DND-41 (cell line): ENCODE results near the gene AP1B1.

Source experiments
- ATAC-seq: fragments of 200-7000 bp; cut with Tn5 transposase; 3 replicates; pipeline ENCODE4 v1.9.1; 2021; ENCODE audit warnings: low read depth; ENCODE audit not compliant: insufficient read depth
- DNase-seq: peaks from one replicate; pipeline ENCODE4 v3.0.0-alpha.2; 2020
- H2AFZ ChIP-seq: 2 replicates; pipeline ENCODE4 v1.6.0; 2012; ENCODE audit warnings: low read depth, low read length
- H3K27ac ChIP-seq: 2 replicates; pipeline ENCODE4 v1.5.1; 2012; ENCODE audit warnings: low read length, inconsistent platforms
- H3K27me3 ChIP-seq: fragments of 200-600 bp; sonication (generic); 2 replicates; pipeline ENCODE4 v1.6.0; 2012; ENCODE audit warnings: low read length, mild to moderate bottlenecking, inconsistent platforms; ENCODE audit not compliant: insufficient read depth, poor library complexity
- H3K36me3 ChIP-seq: 2 replicates; pipeline ENCODE4 v1.5.1; 2012; ENCODE audit warnings: low read length, inconsistent platforms; ENCODE audit not compliant: insufficient read depth
- H3K4me1 ChIP-seq: 2 replicates; pipeline ENCODE4 v1.5.1; 2012; ENCODE audit warnings: mild to moderate bottlenecking, low read length; ENCODE audit not compliant: insufficient read depth
- H3K4me2 ChIP-seq: 2 replicates; pipeline ENCODE4 v1.6.0; 2012; ENCODE audit warnings: mild to moderate bottlenecking, moderate library complexity, low read length, inconsistent platforms; ENCODE audit not compliant: insufficient read depth
- H3K4me3 ChIP-seq, 2 experiments: fragments of 200-600 bp in 1 of 2; shearing (Covaris generic) in 1 of 2; 2 replicates each; pipeline ENCODE4 v1.5.1; 2012 to 2016; ENCODE audit warnings: inconsistent platforms in 2 of 2, low read length in 2 of 2, mild to moderate bottlenecking in 2 of 2, low read depth in 1 of 2, moderate library complexity in 1 of 2
- H3K79me2 ChIP-seq: 2 replicates; pipeline ENCODE4 v1.6.0; 2012; ENCODE audit warnings: low read length, inconsistent platforms; ENCODE audit not compliant: insufficient read depth
- H3K9ac ChIP-seq: 2 replicates; pipeline ENCODE4 v1.6.0; 2012; ENCODE audit warnings: low read depth, mild to moderate bottlenecking, inconsistent platforms, low read length, moderate library complexity
- H3K9me3 ChIP-seq: 2 replicates; pipeline ENCODE4 v1.5.1; 2012; ENCODE audit warnings: low read length, moderate library complexity, mild to moderate bottlenecking, inconsistent platforms; ENCODE audit not compliant: insufficient read depth, severe bottlenecking
- H4K20me1 ChIP-seq: 2 replicates; pipeline ENCODE4 v1.6.0; 2012; ENCODE audit warnings: low read length; ENCODE audit not compliant: insufficient read depth
- CTCF ChIP-seq: IDR thresholded peaks from 2 replicates; pipeline ENCODE4 v1.5.1; 2012; ENCODE audit warnings: borderline replicate concordance, low read length, moderate library complexity, mild to moderate bottlenecking; ENCODE audit not compliant: poor library complexity, severe bottlenecking; ENCODE audit errors: extremely low read depth
- EZH2 ChIP-seq: IDR thresholded peaks from 3 replicates; pipeline ENCODE4 v1.6.1; 2012; ENCODE audit warnings: borderline replicate concordance, low read depth, mild to moderate bottlenecking, moderate library complexity, low read length, inconsistent platforms; ENCODE audit not compliant: severe bottlenecking

AP1B1 gene

GRCh38 chr22:29328566-29329500, 59.5 kb downstream of the AP1B1 start:
- no peaks in the 10 kb centered on the region for H3K9me3 ChIP-seq
- TF ChIP-seq CTCF (no peak), EZH2 (no peak)
- no peaks in the 10 kb centered on the region for H3K4me1 ChIP-seq
- no peak overlapping the region for H2AFZ ChIP-seq
- 0 out of 2 replicates have a peak, but pooled peaks cover 6% of the 10 kb centered on the region for H4K20me1 ChIP-seq
- ATAC-seq (no peak), DNase-seq (no peak)
- H3K27ac ChIP-seq = no peak overlapping the region
- no peaks in the 10 kb centered on the region for H3K27me3 ChIP-seq
- H3K36me3 ChIP-seq = peaks cover 76% of the 10 kb centered on the region
- H3K4me2 ChIP-seq = no peak overlapping the region
- H3K4me3 ChIP-seq = no peak overlapping the region
- H3K9ac ChIP-seq = no peak overlapping the region
- no peaks in the 10 kb centered on the region for H3K79me2 ChIP-seq

DNA sequence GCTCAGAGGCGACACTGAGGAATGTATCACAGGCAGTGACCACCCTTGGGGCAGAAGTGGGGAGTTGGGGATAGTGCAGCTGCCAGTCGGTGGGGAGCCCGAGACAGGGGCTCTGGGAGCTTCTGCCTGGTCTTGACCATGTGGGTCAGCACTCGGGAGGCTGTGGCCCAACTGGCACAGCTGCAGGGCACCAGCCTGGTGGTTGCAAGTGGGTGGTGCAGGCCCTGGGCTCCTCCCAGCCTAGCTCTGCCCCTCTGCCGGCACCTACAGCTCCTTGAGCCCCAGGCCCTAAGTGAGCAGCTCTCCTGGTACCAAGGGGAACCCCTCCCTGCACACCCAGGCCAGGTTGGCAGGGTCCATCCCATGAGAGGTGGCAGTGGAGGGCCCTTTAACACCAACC, 60.3 kb downstream of the AP1B1 start:
- TF ChIP-seq EZH2 = no peak
- peak; percentile 2 for TF ChIP-seq CTCF
- Histone ChIP-seq H3K4me2 (no peak overlapping the region), H3K4me3 (no peak overlapping the region), H3K79me2 (no peaks in the 10 kb centered on the region), H4K20me1 (0 out of 2 replicates have a peak, but pooled peaks cover 6% of the 10 kb centered on the region), H3K27me3 (no peaks in the 10 kb centered on the region), H2AFZ (no peak overlapping the region), H3K9ac (no peak overlapping the region), H3K4me1 (no peaks in the 10 kb centered on the region), H3K9me3 (no peaks in the 10 kb centered on the region), H3K36me3 (peaks cover 70% of the 10 kb centered on the region), H3K27ac (no peak overlapping the region)
- no peak for DNase-seq
- ATAC-seq = peak; percentile 34; the same call in 1 of the 3 replicates

DNA sequence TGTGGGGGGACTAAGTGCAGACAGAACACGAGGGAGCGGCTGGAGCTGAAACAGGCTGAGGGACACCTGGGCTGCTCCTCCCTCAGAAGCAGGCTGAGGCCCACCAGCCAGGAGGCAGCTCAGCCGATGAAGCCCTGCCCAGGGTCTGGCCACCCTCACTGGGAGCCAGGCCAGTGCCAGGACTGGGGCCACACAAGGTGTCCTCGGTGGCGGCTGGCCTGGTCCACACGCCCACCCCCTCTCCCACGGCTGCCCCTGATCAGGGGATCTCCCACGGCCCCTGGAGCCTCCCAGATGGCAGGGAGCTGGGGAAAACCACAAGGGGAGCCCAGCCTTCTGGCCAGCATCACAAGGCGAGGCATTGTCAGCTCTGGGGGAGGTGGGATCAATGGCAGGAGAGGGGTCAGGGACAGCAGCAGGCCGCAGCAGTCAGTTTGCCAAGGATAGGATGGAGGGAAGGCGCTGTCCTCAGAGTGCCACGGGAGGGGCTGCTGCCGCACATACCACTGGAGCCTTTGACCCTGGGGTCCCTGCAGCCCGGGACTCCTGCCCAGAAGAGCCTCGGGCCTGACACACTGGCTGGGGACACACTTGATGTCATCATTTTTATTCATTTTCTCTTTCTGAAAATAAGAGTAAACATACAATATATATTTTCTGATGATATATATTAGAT, 61.1 kb downstream of the AP1B1 start:
- no peak overlapping the region for H3K4me3 ChIP-seq
- no peak overlapping the region for H3K9ac ChIP-seq
- H3K4me2 ChIP-seq = no peak overlapping the region
- 0 out of 2 replicates have a peak, but pooled peaks cover 4% of the 10 kb centered on the region for H4K20me1 ChIP-seq
- TF ChIP-seq CTCF = no peak
- no peak for TF ChIP-seq EZH2
- ATAC-seq (no peak), DNase-seq (no peak)
- H3K27me3 ChIP-seq = no peaks in the 10 kb centered on the region
- no peaks in the 10 kb centered on the region for H3K79me2 ChIP-seq
- H3K9me3 ChIP-seq = no peaks in the 10 kb centered on the region
- H2AFZ ChIP-seq = no peak overlapping the region
- peaks cover 62% of the 10 kb centered on the region for H3K36me3 ChIP-seq
- H3K4me1 ChIP-seq = no peaks in the 10 kb centered on the region
- H3K27ac ChIP-seq = no peak overlapping the region
